ENCODE data around the gene FAM83E. TPM values are rescaled to one million over a fixed set of nuclear protein-coding genes. Genes with fewer than 3 reads are reported as not detected.

Gene FAM83E
- 0.33 TPM in 1 of 2 replicates, not detected in the other for total RNA-seq

GRCh38 chr19:48614436-48615230, at the start of gene FAM83E:
FAM83E (minus strand) TSS chr19:48615076; CDS start chr19:48613372, 1,704 bp downstream.

GRCh38 chr19:48646001-48646721, 31.3 kb upstream of the FAM83E start, which contains the start of gene CA11:
CA11 (minus strand) TSS chr19:48646187; CDS start chr19:48645632, 555 bp downstream.

GRCh38 chr19:48636859-48637448, 22.1 kb upstream of the FAM83E start, which contains the start of gene DBP:
DBP (minus strand) TSS chr19:48637379; CDS start chr19:48636994, 385 bp downstream.

GRCh38 chr19:48618916-48619691, 4.2 kb upstream of the FAM83E start, which contains the start of the genes RPL18 and SPHK2:
RPL18 (minus strand) TSS chr19:48619178; CDS start chr19:48619143, 35 bp downstream.
SPHK2 (plus strand) TSS chr19:48619506; CDS start chr19:48620515, 1,009 bp downstream.

GRCh38 chr19:48606463-48607358, 8.2 kb downstream of the FAM83E start, which contains the start of gene SPACA4:
SPACA4 (plus strand) TSS chr19:48606742; CDS start chr19:48606979, 237 bp downstream.

Other genes with a start within 250 kb of the FAM83E start
- gene KDELR1, start 223.5 kb downstream of the FAM83E start, total RNA-seq: 104 and 127 TPM in 2 replicates
- 0.48 and 0.98 TPM in 2 replicates for gene GRIN2D, start 221.4 kb downstream of the FAM83E start, total RNA-seq
- gene GRWD1, start 169.1 kb downstream of the FAM83E start, total RNA-seq: 43.8 and 59.7 TPM in 2 replicates
- gene KCNJ14, start 159.5 kb downstream of the FAM83E start, total RNA-seq: 0.33 and 0.76 TPM in 2 replicates
- gene CYTH2, start 145.7 kb downstream of the FAM83E start, total RNA-seq: 87.2 and 90.8 TPM in 2 replicates
- under 0.01 and 0.10 TPM in 2 replicates for gene LMTK3, start 103.2 kb downstream of the FAM83E start, total RNA-seq
- not detected in 2 replicates for gene SULT2B1, start 62.9 kb downstream of the FAM83E start, total RNA-seq
- not detected in 2 replicates for gene SPACA4, start 8.3 kb downstream of the FAM83E start, total RNA-seq
- gene RPL18, start 4.1 kb upstream of the FAM83E start, total RNA-seq: 1,820 and 2,339 TPM in 2 replicates
- 11.4 and 15.2 TPM in 2 replicates for gene SPHK2, start 4.4 kb upstream of the FAM83E start, total RNA-seq
- gene DBP, start 22.3 kb upstream of the FAM83E start, total RNA-seq: 0.57 and 2.0 TPM in 2 replicates
- 1.3 and 2.0 TPM in 2 replicates for gene CA11, start 31.1 kb upstream of the FAM83E start, total RNA-seq
- not detected in 2 replicates for gene NTN5, start 57.9 kb upstream of the FAM83E start, total RNA-seq
- gene FUT2, start 80.9 kb upstream of the FAM83E start, total RNA-seq: not detected in 2 replicates
- gene MAMSTR, start 104.6 kb upstream of the FAM83E start, total RNA-seq: 0.33 and 0.38 TPM in 2 replicates
- 88.4 and 127 TPM in 2 replicates for gene RASIP1, start 125.5 kb upstream of the FAM83E start, total RNA-seq
- under 0.01 and 0.29 TPM in 2 replicates for gene IZUMO1, start 131.8 kb upstream of the FAM83E start, total RNA-seq
- 6.5 and 8.5 TPM in 2 replicates for gene FUT1, start 137.6 kb upstream of the FAM83E start, total RNA-seq
- not detected in 2 replicates for gene FGF21, start 140.4 kb upstream of the FAM83E start, total RNA-seq
- 39.9 and 55.5 TPM in 2 replicates for gene BCAT2, start 196.0 kb upstream of the FAM83E start, total RNA-seq
- gene HSD17B14, start 221.4 kb upstream of the FAM83E start, total RNA-seq: 0.98 and 3.5 TPM in 2 replicates